ENCODE data around the gene KIF5C. TPM values are rescaled to one million over a fixed set of nuclear protein-coding genes. Genes with fewer than 3 reads are reported as not detected.

KIF5C gene
- total RNA-seq = under 0.01 TPM in 2 replicates

DNA sequence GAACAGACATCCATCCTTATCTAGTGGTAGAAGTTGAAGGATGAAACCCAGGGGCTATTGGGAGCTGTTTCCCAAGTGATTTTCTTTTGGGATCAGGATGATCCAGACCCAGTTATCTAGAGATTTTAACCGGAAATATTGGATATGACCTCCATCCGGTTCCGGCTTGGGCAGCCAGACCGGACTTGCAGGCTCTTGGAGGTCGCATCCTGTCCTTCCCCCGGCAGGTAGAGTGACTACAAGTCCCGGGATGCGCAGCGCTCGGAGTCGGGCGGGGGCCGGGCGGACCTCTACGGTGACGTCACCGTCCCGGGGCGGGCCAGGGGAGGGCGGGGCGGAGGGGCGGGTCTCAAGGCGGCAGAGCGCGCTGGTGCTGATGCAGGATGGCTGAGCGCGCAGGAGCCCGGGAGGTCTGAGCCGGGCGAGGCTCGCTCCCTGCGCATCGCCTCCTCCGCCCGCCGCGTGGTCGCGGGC lies at the start of gene KIF5C:
Gene KIF5C (plus strand): TSS at position 360 of the 474 bp plus-strand sequence. CDS start 391 bp downstream, outside the sequence.
- TF ChIP-seq, protein P1, sequence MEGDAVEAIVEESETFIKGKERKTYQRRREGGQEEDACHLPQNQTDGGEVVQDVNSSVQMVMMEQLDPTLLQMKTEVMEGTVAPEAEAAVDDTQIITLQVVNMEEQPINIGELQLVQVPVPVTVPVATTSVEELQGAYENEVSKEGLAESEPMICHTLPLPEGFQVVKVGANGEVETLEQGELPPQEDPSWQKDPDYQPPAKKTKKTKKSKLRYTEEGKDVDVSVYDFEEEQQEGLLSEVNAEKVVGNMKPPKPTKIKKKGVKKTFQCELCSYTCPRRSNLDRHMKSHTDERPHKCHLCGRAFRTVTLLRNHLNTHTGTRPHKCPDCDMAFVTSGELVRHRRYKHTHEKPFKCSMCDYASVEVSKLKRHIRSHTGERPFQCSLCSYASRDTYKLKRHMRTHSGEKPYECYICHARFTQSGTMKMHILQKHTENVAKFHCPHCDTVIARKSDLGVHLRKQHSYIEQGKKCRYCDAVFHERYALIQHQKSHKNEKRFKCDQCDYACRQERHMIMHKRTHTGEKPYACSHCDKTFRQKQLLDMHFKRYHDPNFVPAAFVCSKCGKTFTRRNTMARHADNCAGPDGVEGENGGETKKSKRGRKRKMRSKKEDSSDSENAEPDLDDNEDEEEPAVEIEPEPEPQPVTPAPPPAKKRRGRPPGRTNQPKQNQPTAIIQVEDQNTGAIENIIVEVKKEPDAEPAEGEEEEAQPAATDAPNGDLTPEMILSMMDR (IDR thresholded peaks at IDR 0.05; ENCODE audit: insufficient read depth, low read depth, low read length) = no peak
- DNase-seq (ENCODE audit: low read depth) = peak; percentile 60
- no peak within 1 kb of the TSS for H3K4me3 ChIP-seq (ENCODE audit: low read depth, low read length)

DNA sequence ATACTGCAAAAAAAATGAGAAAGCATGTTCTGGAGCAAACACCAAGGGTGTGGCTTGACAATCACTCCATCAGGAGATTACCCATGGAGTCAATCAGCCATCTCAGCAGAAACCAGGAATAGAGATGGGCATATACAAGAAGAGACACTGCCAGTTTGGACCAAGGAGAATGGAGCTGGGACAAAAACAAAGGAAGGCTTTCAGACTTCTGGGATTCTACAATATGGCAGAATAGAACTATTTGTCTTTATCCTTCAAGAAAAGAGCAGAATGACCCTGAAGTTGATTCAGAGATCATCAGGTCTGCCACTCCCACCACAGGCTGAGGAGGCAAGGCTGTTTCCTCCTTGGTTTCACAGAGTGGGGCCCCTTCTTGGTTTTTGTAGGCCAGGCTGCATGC lies 48.2 kb upstream of the KIF5C start:
- TF ChIP-seq, protein P1 (IDR thresholded peaks at IDR 0.05; ENCODE audit: insufficient read depth, low read depth, low read length) = no peak
- no peak overlapping the region for H3K4me3 ChIP-seq (ENCODE audit: low read depth, low read length)
- DNase-seq (ENCODE audit: low read depth) = no peak

- H3K4me3 ChIP-seq (ENCODE audit: low read depth, low read length) = no peak overlapping the region
- DNase-seq (ENCODE audit: low read depth) = no peak
- TF ChIP-seq, protein P1 (IDR thresholded peaks at IDR 0.05; ENCODE audit: insufficient read depth, low read depth, low read length) = no peak
Observed at GRCh38 chr2:148828941-148829340, 46.1 kb upstream of the KIF5C start.

DNA sequence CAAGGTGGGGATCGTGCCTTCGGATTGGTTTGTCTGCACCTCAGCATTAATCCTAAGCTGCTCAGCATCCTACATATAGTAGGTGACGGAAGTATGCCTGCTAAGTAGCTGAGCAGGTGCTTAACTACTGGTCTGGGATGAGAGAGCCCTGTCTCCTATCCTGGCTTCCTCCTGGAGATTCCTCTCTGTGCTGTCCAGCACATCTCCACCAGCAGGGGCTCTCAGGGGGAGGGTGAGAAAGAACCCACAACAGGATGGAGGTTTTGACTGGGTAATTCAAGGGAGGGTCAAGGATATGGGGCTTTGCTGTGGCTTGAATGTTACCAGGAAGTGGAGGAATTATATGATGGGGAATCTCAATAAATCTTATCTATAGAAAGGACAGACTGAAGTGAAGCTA lies 45.4 kb upstream of the KIF5C start:
- no peak for DNase-seq (ENCODE audit: low read depth)
- no peak overlapping the region for H3K4me3 ChIP-seq (ENCODE audit: low read depth, low read length)
- TF ChIP-seq, protein P1 (IDR thresholded peaks at IDR 0.05; ENCODE audit: insufficient read depth, low read depth, low read length) = peak; percentile 29

DNA sequence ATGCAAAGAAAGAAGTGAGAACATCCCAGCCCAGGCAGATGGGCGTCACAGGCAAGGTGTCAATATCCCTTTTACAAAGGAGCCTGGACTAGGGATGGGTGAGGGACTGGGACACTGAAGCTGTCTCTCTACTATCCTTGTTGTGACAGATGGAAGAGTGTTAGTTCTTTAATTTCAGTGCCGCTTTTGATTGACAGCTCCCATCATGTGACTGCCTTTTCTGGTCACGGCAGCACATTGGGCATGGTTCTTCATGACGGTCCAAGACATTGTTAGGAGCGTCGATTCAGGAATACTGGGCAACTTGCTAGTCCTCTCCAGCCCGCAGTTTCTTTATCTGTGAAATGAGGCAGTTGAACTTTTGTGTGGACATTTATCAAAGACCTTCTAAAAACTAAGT lies 42.4 kb upstream of the KIF5C start:
- H3K4me3 ChIP-seq (ENCODE audit: low read depth, low read length) = no peak overlapping the region
- TF ChIP-seq, protein P1 (IDR thresholded peaks at IDR 0.05; ENCODE audit: insufficient read depth, low read depth, low read length) = no peak
- no peak for DNase-seq (ENCODE audit: low read depth)

GRCh38 chr2:148842050-148842449 lies 33.0 kb upstream of the KIF5C start:
- no peak overlapping the region for H3K4me3 ChIP-seq (ENCODE audit: low read depth, low read length)
- TF ChIP-seq, protein P1 (IDR thresholded peaks at IDR 0.05; ENCODE audit: insufficient read depth, low read depth, low read length) = no peak
- DNase-seq (ENCODE audit: low read depth) = no peak

GRCh38 chr2:148848146-148848545 lies 26.9 kb upstream of the KIF5C start:
- TF ChIP-seq, protein P1 (IDR thresholded peaks at IDR 0.05; ENCODE audit: insufficient read depth, low read depth, low read length) = no peak
- no peak overlapping the region for H3K4me3 ChIP-seq (ENCODE audit: low read depth, low read length)
- no peak for DNase-seq (ENCODE audit: low read depth)
